Measurements from ENCODE around the gene NOS1AP.

NOS1AP gene

DNA sequence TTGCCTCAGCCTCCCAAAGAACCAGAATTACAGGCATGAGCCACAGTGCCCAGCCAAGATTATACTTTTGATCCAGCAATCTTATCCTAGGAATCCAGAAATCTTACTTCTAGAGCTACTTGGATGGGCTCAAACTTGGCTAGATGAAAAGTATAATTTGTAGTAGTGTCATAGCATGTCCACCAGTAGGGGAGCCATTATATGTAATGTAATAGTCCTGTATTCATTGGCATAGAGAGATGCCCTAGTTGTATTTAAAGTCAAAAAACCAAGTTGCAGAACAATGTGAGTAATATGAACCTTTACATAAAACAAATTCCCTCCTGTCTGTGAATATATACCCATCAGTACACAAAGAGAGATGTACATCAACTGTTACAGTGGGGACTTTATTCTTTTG is 83.9 kb downstream of the NOS1AP start:
- DNase-seq (ENCODE audit: low read depth): no peak
- no peak overlapping the region for H3K4me3 ChIP-seq (ENCODE audit: low read depth, low read length)
- TF ChIP-seq, protein P1, sequence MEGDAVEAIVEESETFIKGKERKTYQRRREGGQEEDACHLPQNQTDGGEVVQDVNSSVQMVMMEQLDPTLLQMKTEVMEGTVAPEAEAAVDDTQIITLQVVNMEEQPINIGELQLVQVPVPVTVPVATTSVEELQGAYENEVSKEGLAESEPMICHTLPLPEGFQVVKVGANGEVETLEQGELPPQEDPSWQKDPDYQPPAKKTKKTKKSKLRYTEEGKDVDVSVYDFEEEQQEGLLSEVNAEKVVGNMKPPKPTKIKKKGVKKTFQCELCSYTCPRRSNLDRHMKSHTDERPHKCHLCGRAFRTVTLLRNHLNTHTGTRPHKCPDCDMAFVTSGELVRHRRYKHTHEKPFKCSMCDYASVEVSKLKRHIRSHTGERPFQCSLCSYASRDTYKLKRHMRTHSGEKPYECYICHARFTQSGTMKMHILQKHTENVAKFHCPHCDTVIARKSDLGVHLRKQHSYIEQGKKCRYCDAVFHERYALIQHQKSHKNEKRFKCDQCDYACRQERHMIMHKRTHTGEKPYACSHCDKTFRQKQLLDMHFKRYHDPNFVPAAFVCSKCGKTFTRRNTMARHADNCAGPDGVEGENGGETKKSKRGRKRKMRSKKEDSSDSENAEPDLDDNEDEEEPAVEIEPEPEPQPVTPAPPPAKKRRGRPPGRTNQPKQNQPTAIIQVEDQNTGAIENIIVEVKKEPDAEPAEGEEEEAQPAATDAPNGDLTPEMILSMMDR (IDR thresholded peaks at IDR 0.05; ENCODE audit: control insufficient read depth, extremely low read depth, insufficient read depth): no peak

DNA sequence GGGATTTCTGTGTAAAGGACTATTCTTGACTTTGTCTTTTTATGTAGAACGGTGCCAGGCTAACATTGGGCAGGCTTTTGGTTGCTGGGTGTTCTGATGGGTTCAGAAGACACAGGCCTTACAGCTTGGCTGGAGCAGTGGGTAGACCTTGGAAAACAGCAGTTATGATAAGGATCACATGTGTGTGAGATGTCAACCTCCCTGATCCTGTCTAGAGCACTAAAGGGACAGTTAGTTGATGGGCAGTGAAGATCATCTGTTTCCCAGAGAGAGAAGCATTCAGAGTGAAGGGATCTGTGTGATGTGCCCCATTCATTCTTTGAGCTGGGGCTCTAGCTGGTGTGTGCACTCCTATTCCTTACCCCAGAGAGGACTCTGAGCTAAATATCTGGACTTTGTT is 88.0 kb downstream of the NOS1AP start:
- TF ChIP-seq, protein P1 (IDR thresholded peaks at IDR 0.05; ENCODE audit: control insufficient read depth, extremely low read depth, insufficient read depth): no peak
- DNase-seq (ENCODE audit: low read depth): no peak
- H3K4me3 ChIP-seq (ENCODE audit: low read depth, low read length): no peak overlapping the region

DNA sequence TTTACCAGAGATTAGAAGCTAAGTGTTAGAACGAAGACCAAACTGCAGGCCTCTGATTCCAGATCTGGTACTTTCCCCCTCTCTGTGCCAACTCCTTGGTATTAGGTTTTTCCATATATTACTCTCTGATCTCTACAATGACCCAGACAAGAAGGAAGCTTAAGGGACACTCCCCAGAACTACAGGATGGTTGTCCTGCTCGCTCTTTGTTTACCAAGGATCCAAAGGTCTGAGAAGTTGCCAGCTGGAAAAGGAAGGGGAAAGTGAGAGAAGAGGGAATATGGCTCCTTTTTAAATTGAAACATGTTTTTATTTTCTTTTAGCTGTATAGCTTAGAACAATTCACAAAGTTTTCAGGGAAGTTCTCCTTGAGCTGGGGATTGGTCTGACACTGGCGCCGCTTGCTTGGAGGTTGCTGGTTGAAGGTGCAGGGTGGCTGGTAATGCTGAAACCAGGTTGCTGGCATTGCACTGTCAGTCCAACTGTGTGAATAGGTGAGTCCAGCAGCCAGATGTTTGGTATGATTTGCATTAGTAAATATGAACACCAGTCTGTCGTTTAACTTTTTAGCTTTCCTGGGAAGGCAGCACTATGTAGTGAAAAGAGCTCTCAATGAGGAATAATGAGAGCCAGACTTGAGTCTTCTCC is 89.3 kb downstream of the NOS1AP start:
- H3K4me3 ChIP-seq (ENCODE audit: low read depth, low read length): no peak overlapping the region
- TF ChIP-seq, protein P1 (IDR thresholded peaks at IDR 0.05; ENCODE audit: control insufficient read depth, extremely low read depth, insufficient read depth): no peak
- DNase-seq (ENCODE audit: low read depth): no peak

DNA sequence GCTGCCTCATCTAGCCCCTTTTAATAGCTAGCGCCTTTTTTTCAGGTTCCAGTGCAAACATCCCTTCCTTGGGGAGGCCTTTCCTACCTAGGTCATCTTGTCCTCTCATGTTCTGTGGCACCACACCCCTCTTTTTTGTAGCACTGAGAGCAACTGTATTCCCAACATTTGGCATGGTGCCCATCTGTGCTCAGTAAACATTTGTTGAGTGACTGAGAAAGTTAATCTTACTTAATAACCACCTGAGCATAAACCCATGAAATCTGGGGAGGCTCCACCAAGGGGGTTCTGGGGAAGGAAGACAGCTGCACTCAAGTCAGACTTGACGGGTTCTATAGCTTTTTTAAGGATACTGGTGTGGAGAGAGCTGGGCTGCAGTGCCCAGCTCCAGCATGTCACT is 90.0 kb downstream of the NOS1AP start:
- no peak overlapping the region for H3K4me3 ChIP-seq (ENCODE audit: low read depth, low read length)
- TF ChIP-seq, protein P1 (IDR thresholded peaks at IDR 0.05; ENCODE audit: control insufficient read depth, extremely low read depth, insufficient read depth): no peak
- DNase-seq (ENCODE audit: low read depth): no peak

DNA sequence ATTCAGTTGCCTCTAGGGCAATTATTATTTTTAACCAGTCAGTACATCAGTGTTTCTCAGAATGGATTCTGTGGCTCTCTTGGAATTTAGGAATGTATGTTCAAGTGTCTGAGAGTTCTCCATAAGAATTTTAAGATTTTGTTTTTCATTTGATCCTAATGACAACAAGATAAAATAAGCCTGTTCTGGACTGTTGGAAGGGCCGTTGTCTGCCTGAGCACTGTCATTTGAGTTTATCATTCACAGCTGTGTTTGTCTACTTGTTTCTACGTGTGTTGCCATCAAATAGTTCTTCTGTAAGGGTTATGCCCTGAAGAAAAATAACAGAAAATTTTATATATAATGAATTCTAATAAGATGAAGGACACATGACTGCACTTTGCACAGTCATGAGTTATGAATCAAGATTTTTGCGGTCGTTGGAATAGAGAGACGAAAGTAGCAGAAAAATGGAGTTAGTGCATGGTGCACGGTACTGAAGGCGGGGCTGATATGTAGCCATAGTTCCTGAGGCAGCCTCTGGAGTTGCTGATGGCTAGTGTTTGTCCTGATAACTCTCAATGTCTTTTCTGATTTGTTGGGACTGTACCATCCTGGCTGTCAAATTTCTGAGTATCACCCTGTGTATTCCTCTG is 92.5 kb downstream of the NOS1AP start:
- TF ChIP-seq, protein P1 (IDR thresholded peaks at IDR 0.05; ENCODE audit: control insufficient read depth, extremely low read depth, insufficient read depth): no peak
- DNase-seq (ENCODE audit: low read depth): no peak
- no peak overlapping the region for H3K4me3 ChIP-seq (ENCODE audit: low read depth, low read length)

DNA sequence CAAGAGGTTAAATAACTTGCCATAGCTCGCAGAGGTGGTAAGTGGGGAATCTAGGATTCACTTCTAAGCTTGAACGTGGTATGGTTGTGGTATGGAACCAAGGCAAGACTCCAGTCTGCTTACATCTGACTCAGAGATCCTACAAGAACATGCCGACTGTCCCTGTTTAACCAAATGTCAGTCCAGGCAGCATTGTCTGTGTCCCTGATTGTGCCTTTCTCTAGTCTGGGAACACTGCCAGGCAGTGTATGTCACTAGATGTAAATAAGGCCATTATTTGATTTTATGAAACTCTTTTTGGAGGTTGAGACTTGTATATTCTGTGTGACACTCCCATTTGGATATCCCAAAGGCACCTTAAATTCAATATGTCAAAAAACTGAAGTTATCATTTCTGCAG is 96.0 kb downstream of the NOS1AP start:
- H3K4me3 ChIP-seq (ENCODE audit: low read depth, low read length): no peak overlapping the region
- peak; percentile 66 for DNase-seq (ENCODE audit: low read depth)
- TF ChIP-seq, protein P1 (IDR thresholded peaks at IDR 0.05; ENCODE audit: control insufficient read depth, extremely low read depth, insufficient read depth): no peak
